Spleen (tissue), 11 donors: ENCODE data around the gene PM20D2. TPM values are rescaled to one million over a fixed set of nuclear protein-coding genes. Genes with fewer than 3 reads are reported as not detected.
A peak's percentile ranks its signal among the peaks of the same experiment; 100 is the strongest.

ENCODE experiments used
- DNase-seq: peaks from one replicate; pipeline ENCODE4 v3.0.0-alpha.2; 2020
- H3K27ac ChIP-seq, 8 donors: fragments of 200-600 bp; sonication (generic) in 7 of 8; 1 replicate in 4 of 8; 2 replicates in 4 of 8; pipeline versions ENCODE4 v1.5.0 to v1.8.0; 2016 to 2021; ENCODE audit warnings: inconsistent platforms in 4 of 8, mild to moderate bottlenecking in 4 of 8, moderate library complexity in 1 of 8
- H3K27me3 ChIP-seq, 7 donors: fragments of 200-600 bp; sonication (generic) in 6 of 7; replicated peaks in 1 of 7; 1 replicate in 4 of 7; 2 replicates in 3 of 7; pipeline versions ENCODE4 v1.5.0 to v1.8.0; 2016 to 2021; ENCODE audit warnings: inconsistent platforms in 3 of 7, mild to moderate bottlenecking in 1 of 7
- H3K36me3 ChIP-seq, 6 donors: fragments of 200-600 bp; sonication (generic) in 5 of 6; 1 replicate in 4 of 6; 2 replicates in 2 of 6; pipeline versions ENCODE4 v1.5.0 to v1.8.0; 2016 to 2021; ENCODE audit warnings: inconsistent platforms in 2 of 6
- H3K4me1 ChIP-seq, 6 donors: fragments of 200-600 bp; sonication (generic) in 5 of 6; 1 replicate in 3 of 6; 2 replicates in 3 of 6; pipeline versions ENCODE4 v1.5.0 to v1.8.0; 2016 to 2021; ENCODE audit warnings: inconsistent platforms in 3 of 6
- H3K4me3 ChIP-seq, 8 donors: fragments of 200-600 bp; sonication (generic) in 7 of 8; 1 replicate in 4 of 8; 2 replicates in 4 of 8; pipeline versions ENCODE4 v1.5.0 to v1.8.0; 2016 to 2021; ENCODE audit warnings: inconsistent platforms in 4 of 8, mild to moderate bottlenecking in 4 of 8, moderate library complexity in 2 of 8
- H3K9me3 ChIP-seq, 8 donors: fragments of 200-600 bp; sonication (generic) in 7 of 8; 1 replicate in 4 of 8; 2 replicates in 4 of 8; pipeline versions ENCODE4 v1.5.0 to v1.8.0; 2016 to 2021; ENCODE audit warnings: inconsistent platforms in 4 of 8
- CTCF ChIP-seq, 11 experiments: fragments of 200-600 bp in 7 of 11; fragments of 450-650 bp in 4 of 11; sonication (generic) in 4 of 11; IDR thresholded peaks in 8 of 11; conservative IDR thresholded peaks in 3 of 11; 1 replicate in 7 of 11; 2 replicates in 4 of 11; pipeline versions ENCODE4 v1.4.0 to v1.8.0; 2016 to 2021; ENCODE audit warnings: antibody characterized with exemption in 11 of 11, inconsistent platforms in 4 of 11, mild to moderate bottlenecking in 1 of 11
- POLR2A ChIP-seq, 3 donors: fragments of 450-650 bp; IDR thresholded peaks; one replicate each; pipeline ENCODE4 v1.5.1; 2017; ENCODE audit warnings: antibody characterized with exemption in 3 of 3, mild to moderate bottlenecking in 1 of 3
- POLR2AphosphoS5 ChIP-seq, 3 donors: sonication (generic); formaldehyde crosslinking; IDR thresholded peaks; one replicate each; pipeline ENCODE4 v1.5.1; 2017; ENCODE audit warnings: antibody characterized with exemption in 3 of 3
- WGBS, 5 donors: extraction: QIAGEN DNeasy Blood & Tissue Kit in 3 of 5; methylation state at CpG; one replicate each; pipeline versions ENCODE4 v1.1.5 to v1.1.7; 2013 to 2018; 5-methylcytosine and 5-hydroxymethylcytosine counted together
- intact Hi-C: fragments of 100-400 bp; cut with DNase I; formaldehyde crosslinking; loops from one replicate; pipeline ENCODE4 v1.15.0; 2023; ENCODE audit warnings: low total_unique reads
- polyA plus RNA-seq, 3 donors: library from polyadenylated mRNA; stranded (reverse); fragments of 200-250 nt; gene quantifications; one replicate each; pipeline ENCODE4 v1.2.1, GENCODE V29; 2013
- total RNA-seq, 7 donors: library from RNA; depleted of rRNA in 3 of 7; stranded (reverse); fragments of >200 nt in 3 of 7; fragmentation: NEBNext Ultra II Directional in 4 of 7; extraction: Animal tissue kit (Norgen Biotek cat#: 25700) in 4 of 7; gene quantifications; one replicate each; pipeline versions ENCODE4 v1.1.0 to v1.2.1, GENCODE V29; 2016 to 2021
- donor health status: healthy with polysubstance abuse.
- donor health status: DM: no; HTN: no; CAD: no; lungs with moderate emphysema.
- donor health status: DM: no; HTN: no; CAD: no.
- donor health status: Bipolar disorder and iron deficiency.
- donor health status: healthy.
- donor health status: DM: no; HTN: no; CAD: no.
- donor health status: DM: yes; HTN: yes; CAD: no.

PM20D2 gene
- total and polyA plus RNA-seq, 10 donors = 5.6 to 14.6 (median 7.3) TPM

- 94 to 99% (median 98%) methylated on average over 9 of the region's 9 CpGs for WGBS, 5 donors
These were observed 33.9 kb upstream of the PM20D2 start for GRCh38 chr6:89111933-89112332.

GRCh38 chr6:89116702-89117101 lies 29.2 kb upstream of the PM20D2 start:
- Histone ChIP-seq H3K9me3 (no peaks in the 10 kb centered on the region), H3K27me3 (peaks cover 0 to 18% (median 0%) of the 10 kb centered on the region in 7 donors), H3K4me3 (peak overlapping the region in 4 of 8 donors; percentile 62 to 77 (median 69)), H3K4me1 (peaks cover 6 to 24% (median 13%) of the 10 kb centered on the region in 6 donors), H3K36me3 (no peaks in the 10 kb centered on the region), H3K27ac (no peak overlapping the region)
- 63 to 68% (median 67%) methylated on average over 6 of the region's 6 CpGs for WGBS, 5 donors
- TF ChIP-seq CTCF (IDR thresholded peaks at IDR 0.05 in 8 of 11, conservative IDR thresholded peaks at IDR 0.05 in 3 of 11) (no peak), POLR2A (IDR thresholded peaks at IDR 0.05) (no peak), POLR2AphosphoS5 (IDR thresholded peaks at IDR 0.05) (no peak)
- intact Hi-C loops = no loop called here
- DNase-seq = no peak

More at GRCh38 chr6:89111933-89112332, 33.9 kb upstream of the PM20D2 start:
- H3K27ac ChIP-seq = no peak overlapping the region
- TF ChIP-seq POLR2AphosphoS5 (IDR thresholded peaks at IDR 0.05) = no peak
- TF ChIP-seq CTCF (IDR thresholded peaks at IDR 0.05 in 8 of 11, conservative IDR thresholded peaks at IDR 0.05 in 3 of 11) = no peak
- TF ChIP-seq POLR2A (IDR thresholded peaks at IDR 0.05) = no peak
- H3K4me1 ChIP-seq = peaks cover 3 to 8% (median 5%) of the 10 kb centered on the region in 6 donors
- H3K9me3 ChIP-seq = no peaks in the 10 kb centered on the region
- intact Hi-C loops = no loop called here
- H3K36me3 ChIP-seq = no peaks in the 10 kb centered on the region
- H3K27me3 ChIP-seq = peaks cover 0 to 6% (median 0%) of the 10 kb centered on the region in 7 donors
- no peak for DNase-seq
- H3K4me3 ChIP-seq = no peak overlapping the region

GRCh38 chr6:89117211-89118108 lies 28.4 kb upstream of the PM20D2 start, which contains the start of gene SRSF12:
Gene SRSF12, minus strand, starts transcription at chr6:89118071. Its CDS starts 184 bp downstream, at chr6:89117887.
- peaks cover 0 to 18% (median 0%) of the 10 kb centered on the region in 7 donors for H3K27me3 ChIP-seq
- no peaks in the 10 kb centered on the region for H3K36me3 ChIP-seq
- peak; percentile 90 for DNase-seq
- no peaks in the 10 kb centered on the region for H3K9me3 ChIP-seq
- 0 to 1% (median 1%) methylated on average over 18 to 106 of the region's 106 CpGs for WGBS, 5 donors
- TF ChIP-seq POLR2AphosphoS5 (IDR thresholded peaks at IDR 0.05) (peak in 2 of 3 donors; percentile 30 to 63), POLR2A (IDR thresholded peaks at IDR 0.05) (no peak)
- H3K4me3 ChIP-seq = peak within 1 kb of the TSS; percentile 41 to 77 (median 62)
- H3K4me1 ChIP-seq = peaks cover 6 to 24% (median 13%) of the 10 kb centered on the region in 6 donors
- peak within 1 kb of the TSS in 1 of 8 donors; percentile 45 for H3K27ac ChIP-seq
- intact Hi-C loops = no loop called here

GRCh38 chr6:89118931-89119330 lies 26.9 kb upstream of the PM20D2 start:
- intact Hi-C loops = no loop called here
- no peak for TF ChIP-seq POLR2AphosphoS5 (IDR thresholded peaks at IDR 0.05)
- TF ChIP-seq CTCF (IDR thresholded peaks at IDR 0.05 in 8 of 11, conservative IDR thresholded peaks at IDR 0.05 in 3 of 11) = no peak
- no peak for TF ChIP-seq POLR2A (IDR thresholded peaks at IDR 0.05)
- no peak for DNase-seq
- Histone ChIP-seq H3K9me3 (no peaks in the 10 kb centered on the region), H3K4me3 (no peak overlapping the region), H3K4me1 (peaks cover 6 to 24% (median 13%) of the 10 kb centered on the region in 6 donors), H3K27me3 (peaks cover 0 to 18% (median 0%) of the 10 kb centered on the region in 7 donors), H3K27ac (no peak overlapping the region), H3K36me3 (no peaks in the 10 kb centered on the region)
- WGBS, 5 donors = 86 to 93% (median 87%) methylated on average over 8 of the region's 8 CpGs
